Neutrophil (primary cell): ENCODE results near the gene FFAR2.

Experiments
- H3K27ac ChIP-seq: fragments of 200-600 bp; sonication (generic); 2 replicates; pipeline ENCODE4 v1.5.1; 2016; ENCODE audit warnings: mild to moderate bottlenecking, moderate library complexity
- H3K27me3 ChIP-seq: fragments of 200-600 bp; sonication (generic); 2 replicates; pipeline ENCODE4 v1.6.0; 2016; ENCODE audit warnings: mild to moderate bottlenecking
- H3K36me3 ChIP-seq: fragments of 200-600 bp; sonication (generic); 2 replicates; pipeline ENCODE4 v1.5.1; 2017
- H3K4me1 ChIP-seq, 2 experiments: fragments of 200-600 bp in 1 of 2; sonication (generic) in 1 of 2; 1 replicate in 1 of 2; 2 replicates in 1 of 2; pipeline versions ENCODE4 v1.5.1 to v1.6.1; 2013 to 2016; ENCODE audit warnings: low read depth in 1 of 2, low read length in 1 of 2, mild to moderate bottlenecking in 1 of 2, moderate library complexity in 1 of 2; ENCODE audit not compliant: control insufficient read depth in 1 of 2, insufficient read depth in 1 of 2
- H3K4me3 ChIP-seq, 2 experiments: fragments of 200-600 bp in 1 of 2; sonication (generic) in 1 of 2; 1 replicate in 1 of 2; 2 replicates in 1 of 2; pipeline ENCODE4 v1.5.1; 2013 to 2016; ENCODE audit warnings: low read depth in 1 of 2, low read length in 1 of 2, mild to moderate bottlenecking in 1 of 2, moderate library complexity in 1 of 2
- H3K9me3 ChIP-seq: fragments of 200-600 bp; sonication (generic); 2 replicates; pipeline ENCODE4 v1.5.1; 2016
- CTCF ChIP-seq: fragments of 200-600 bp; sonication (generic); IDR thresholded peaks from 2 replicates; pipeline ENCODE4 v1.5.1; 2016; ENCODE audit warnings: antibody characterized with exemption

FFAR2 gene

DNA sequence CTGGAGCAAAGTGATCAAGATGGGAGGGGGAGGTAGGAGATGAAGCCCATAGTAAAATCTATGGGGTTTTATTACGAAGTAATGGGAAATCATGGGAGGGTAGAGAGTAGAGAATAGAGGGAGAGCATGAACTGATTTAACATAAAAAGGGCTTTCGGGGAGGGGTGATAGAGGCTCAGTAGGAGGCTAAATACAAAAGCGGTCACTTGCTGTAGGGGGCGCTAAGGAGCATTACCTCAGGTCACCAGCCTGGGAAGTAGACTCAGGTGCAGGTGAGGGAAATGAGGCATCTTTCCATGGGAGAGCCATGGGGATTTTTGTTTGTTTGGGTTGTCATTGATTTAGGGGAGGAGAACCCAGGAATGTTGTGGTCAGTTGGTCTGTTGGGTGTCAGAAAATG is 28.1 kb downstream of the FFAR2 start:
- no peak for TF ChIP-seq CTCF
- Histone ChIP-seq H3K27me3 (no peaks in the 10 kb centered on the region), H3K4me1 (no peaks in the 10 kb centered on the region), H3K36me3 (no peaks in the 10 kb centered on the region), H3K9me3 (no peaks in the 10 kb centered on the region), H3K4me3 (no peak overlapping the region), H3K27ac (no peak overlapping the region)

- no peak for TF ChIP-seq CTCF
- Histone ChIP-seq H3K27ac (no peak overlapping the region), H3K4me1 (no peaks in the 10 kb centered on the region), H3K9me3 (no peaks in the 10 kb centered on the region), H3K36me3 (no peaks in the 10 kb centered on the region), H3K27me3 (peaks cover 10% of the 10 kb centered on the region), H3K4me3 (no peak overlapping the region)
Observed at GRCh38 chr19:35478794-35479677, 31.0 kb downstream of the FFAR2 start.

GRCh38 chr19:35483089-35483488 is 35.0 kb downstream of the FFAR2 start:
- no peaks in the 10 kb centered on the region for H3K4me1 ChIP-seq
- H3K9me3 ChIP-seq: no peaks in the 10 kb centered on the region
- H3K27ac ChIP-seq: no peak overlapping the region
- no peak overlapping the region for H3K4me3 ChIP-seq
- no peak for TF ChIP-seq CTCF
- no peaks in the 10 kb centered on the region for H3K36me3 ChIP-seq
- H3K27me3 ChIP-seq: peaks cover 33% of the 10 kb centered on the region

GRCh38 chr19:35484252-35485036 is 36.4 kb downstream of the FFAR2 start:
- Histone ChIP-seq H3K9me3 (no peaks in the 10 kb centered on the region), H3K27me3 (peaks cover 36% of the 10 kb centered on the region)

GRCh38 chr19:35486268-35486708 is 38.2 kb downstream of the FFAR2 start:
- Histone ChIP-seq H3K9me3 (no peaks in the 10 kb centered on the region), H3K36me3 (no peaks in the 10 kb centered on the region), H3K27me3 (peaks cover 36% of the 10 kb centered on the region), H3K4me3 (no peak overlapping the region), H3K4me1 (no peaks in the 10 kb centered on the region), H3K27ac (no peak overlapping the region)
- TF ChIP-seq CTCF: no peak

More at GRCh38 chr19:35484252-35485036, 36.4 kb downstream of the FFAR2 start:
- TF ChIP-seq CTCF: no peak
- H3K27ac ChIP-seq: no peak overlapping the region
- no peak overlapping the region for H3K4me3 ChIP-seq
- no peaks in the 10 kb centered on the region for H3K36me3 ChIP-seq
- H3K4me1 ChIP-seq: no peaks in the 10 kb centered on the region
